ENCODE measurements around the gene HDAC4. TPM values are rescaled to one million over a fixed set of nuclear protein-coding genes. Genes with fewer than 3 reads are reported as not detected.

HDAC4 gene
- total and polyA plus RNA-seq, 9 of the 15 experiments (the other 6 are each of a cell fraction or from before 2014, with no cell fraction given), result 0.11 to 20.2 (median 4.0) TPM

GRCh38 chr2:239120664-239121063 lies 280.2 kb downstream of the HDAC4 start (continued):
- TF ChIP-seq, protein P1, sequence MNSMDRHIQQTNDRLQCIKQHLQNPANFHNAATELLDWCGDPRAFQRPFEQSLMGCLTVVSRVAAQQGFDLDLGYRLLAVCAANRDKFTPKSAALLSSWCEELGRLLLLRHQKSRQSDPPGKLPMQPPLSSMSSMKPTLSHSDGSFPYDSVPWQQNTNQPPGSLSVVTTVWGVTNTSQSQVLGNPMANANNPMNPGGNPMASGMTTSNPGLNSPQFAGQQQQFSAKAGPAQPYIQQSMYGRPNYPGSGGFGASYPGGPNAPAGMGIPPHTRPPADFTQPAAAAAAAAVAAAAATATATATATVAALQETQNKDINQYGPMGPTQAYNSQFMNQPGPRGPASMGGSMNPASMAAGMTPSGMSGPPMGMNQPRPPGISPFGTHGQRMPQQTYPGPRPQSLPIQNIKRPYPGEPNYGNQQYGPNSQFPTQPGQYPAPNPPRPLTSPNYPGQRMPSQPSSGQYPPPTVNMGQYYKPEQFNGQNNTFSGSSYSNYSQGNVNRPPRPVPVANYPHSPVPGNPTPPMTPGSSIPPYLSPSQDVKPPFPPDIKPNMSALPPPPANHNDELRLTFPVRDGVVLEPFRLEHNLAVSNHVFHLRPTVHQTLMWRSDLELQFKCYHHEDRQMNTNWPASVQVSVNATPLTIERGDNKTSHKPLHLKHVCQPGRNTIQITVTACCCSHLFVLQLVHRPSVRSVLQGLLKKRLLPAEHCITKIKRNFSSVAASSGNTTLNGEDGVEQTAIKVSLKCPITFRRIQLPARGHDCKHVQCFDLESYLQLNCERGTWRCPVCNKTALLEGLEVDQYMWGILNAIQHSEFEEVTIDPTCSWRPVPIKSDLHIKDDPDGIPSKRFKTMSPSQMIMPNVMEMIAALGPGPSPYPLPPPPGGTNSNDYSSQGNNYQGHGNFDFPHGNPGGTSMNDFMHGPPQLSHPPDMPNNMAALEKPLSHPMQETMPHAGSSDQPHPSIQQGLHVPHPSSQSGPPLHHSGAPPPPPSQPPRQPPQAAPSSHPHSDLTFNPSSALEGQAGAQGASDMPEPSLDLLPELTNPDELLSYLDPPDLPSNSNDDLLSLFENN (IDR thresholded peaks at IDR 0.05; ENCODE audit: low read depth in 2 of 2, low read length in 2 of 2), result no peak
- no peak for TF ChIP-seq NCOA6 (IDR thresholded peaks at IDR 0.05)
- TF ChIP-seq, protein P2, sequence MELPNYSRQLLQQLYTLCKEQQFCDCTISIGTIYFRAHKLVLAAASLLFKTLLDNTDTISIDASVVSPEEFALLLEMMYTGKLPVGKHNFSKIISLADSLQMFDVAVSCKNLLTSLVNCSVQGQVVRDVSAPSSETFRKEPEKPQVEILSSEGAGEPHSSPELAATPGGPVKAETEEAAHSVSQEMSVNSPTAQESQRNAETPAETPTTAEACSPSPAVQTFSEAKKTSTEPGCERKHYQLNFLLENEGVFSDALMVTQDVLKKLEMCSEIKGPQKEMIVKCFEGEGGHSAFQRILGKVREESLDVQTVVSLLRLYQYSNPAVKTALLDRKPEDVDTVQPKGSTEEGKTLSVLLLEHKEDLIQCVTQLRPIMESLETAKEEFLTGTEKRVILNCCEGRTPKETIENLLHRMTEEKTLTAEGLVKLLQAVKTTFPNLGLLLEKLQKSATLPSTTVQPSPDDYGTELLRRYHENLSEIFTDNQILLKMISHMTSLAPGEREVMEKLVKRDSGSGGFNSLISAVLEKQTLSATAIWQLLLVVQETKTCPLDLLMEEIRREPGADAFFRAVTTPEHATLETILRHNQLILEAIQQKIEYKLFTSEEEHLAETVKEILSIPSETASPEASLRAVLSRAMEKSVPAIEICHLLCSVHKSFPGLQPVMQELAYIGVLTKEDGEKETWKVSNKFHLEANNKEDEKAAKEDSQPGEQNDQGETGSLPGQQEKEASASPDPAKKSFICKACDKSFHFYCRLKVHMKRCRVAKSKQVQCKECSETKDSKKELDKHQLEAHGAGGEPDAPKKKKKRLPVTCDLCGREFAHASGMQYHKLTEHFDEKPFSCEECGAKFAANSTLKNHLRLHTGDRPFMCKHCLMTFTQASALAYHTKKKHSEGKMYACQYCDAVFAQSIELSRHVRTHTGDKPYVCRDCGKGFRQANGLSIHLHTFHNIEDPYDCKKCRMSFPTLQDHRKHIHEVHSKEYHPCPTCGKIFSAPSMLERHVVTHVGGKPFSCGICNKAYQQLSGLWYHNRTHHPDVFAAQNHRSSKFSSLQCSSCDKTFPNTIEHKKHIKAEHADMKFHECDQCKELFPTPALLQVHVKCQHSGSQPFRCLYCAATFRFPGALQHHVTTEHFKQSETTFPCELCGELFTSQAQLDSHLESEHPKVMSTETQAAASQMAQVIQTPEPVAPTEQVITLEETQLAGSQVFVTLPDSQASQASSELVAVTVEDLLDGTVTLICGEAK (IDR thresholded peaks at IDR 0.05), result no peak
- TF ChIP-seq, protein P2 (CRISPR knock-in tag; IDR thresholded peaks at IDR 0.05), result no peak
- TF ChIP-seq ZNF696 (CRISPR knock-in tag; conservative IDR thresholded peaks at IDR 0.05), result no peak
- TF ChIP-seq, protein P3, sequence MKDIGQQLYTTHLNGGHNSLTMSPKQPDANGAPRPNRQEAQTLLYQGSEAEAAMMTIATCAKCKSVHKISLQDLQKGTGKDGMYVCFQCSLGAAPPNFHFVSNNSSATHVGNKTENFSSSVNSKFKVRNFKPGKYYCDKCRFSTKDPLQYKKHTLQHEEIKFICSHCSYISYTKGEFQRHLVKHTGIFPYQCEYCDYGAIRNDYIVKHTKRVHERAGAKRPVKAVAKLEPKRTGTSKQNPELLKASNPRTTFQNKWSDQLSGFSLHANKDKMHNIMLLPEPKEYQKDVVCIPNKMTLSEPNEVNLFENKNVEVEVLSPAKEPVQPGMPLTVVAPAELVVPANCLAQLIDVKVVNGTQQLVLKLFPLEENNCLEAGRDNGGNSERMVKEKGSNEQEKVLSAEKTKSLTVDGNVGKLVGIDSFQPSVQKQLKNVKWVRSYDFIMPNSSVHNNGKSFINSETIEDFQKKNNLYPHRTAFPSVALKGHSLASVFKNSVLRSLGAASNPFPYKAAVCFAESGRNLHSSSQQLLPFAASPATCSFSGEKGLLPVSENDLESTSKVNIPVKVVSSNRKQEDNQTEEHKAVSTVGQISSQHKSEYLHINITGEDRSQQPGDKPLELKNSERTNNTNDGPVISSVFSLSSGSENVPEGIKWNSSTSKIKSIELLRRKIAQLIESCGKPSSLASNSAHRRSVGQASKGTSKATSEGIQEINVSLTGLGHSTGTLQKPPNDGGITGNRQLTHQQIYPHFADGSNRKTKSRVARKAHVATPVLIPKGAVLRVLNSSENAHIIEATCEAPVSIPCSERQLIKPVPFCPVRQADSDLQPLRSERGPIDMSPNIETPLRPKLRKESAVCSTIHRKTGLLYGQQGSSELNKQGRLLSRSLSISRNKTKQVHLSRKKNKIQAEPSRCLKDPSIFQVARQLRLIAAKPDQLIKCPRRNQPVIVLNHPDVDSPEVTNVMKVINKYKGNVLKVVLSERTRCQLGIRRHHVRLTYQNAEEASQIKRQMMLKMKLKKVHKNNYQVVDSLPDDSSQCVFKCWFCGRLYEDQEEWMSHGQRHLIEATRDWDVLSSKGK (CRISPR knock-in tag; IDR thresholded peaks at IDR 0.05), result no peak
- no peak for TF ChIP-seq DACH1 (IDR thresholded peaks at IDR 0.05; ENCODE audit: partially characterized antibody)
